Transverse colon (tissue), 4 donors: ENCODE measurements around the gene SLC26A6.

Source experiments
- CTCF ChIP-seq, 5 experiments: fragments of 200-600 bp in 3 of 5; fragments of 450-650 bp in 2 of 5; sonication (generic) in 3 of 5; IDR thresholded peaks; 1 replicate in 2 of 5; 2 replicates in 3 of 5; pipeline ENCODE4 v1.5.1; 2016 to 2017; ENCODE audit warnings: antibody characterized with exemption in 5 of 5, inconsistent platforms in 3 of 5, mild to moderate bottlenecking in 2 of 5, moderate library complexity in 1 of 5
- EP300 ChIP-seq: sonication (generic); formaldehyde crosslinking; IDR thresholded peaks from one replicate; pipeline ENCODE4 v1.6.1; 2017; ENCODE audit warnings: antibody characterized with exemption, low read depth
- POLR2A ChIP-seq: fragments of 450-650 bp; IDR thresholded peaks from one replicate; pipeline ENCODE4 v1.6.1; 2016; ENCODE audit warnings: antibody characterized with exemption, mild to moderate bottlenecking, moderate library complexity
- POLR2AphosphoS5 ChIP-seq, 3 donors: sonication (generic); formaldehyde crosslinking; IDR thresholded peaks; one replicate each; pipeline ENCODE4 v1.6.1; 2016; ENCODE audit warnings: antibody characterized with exemption in 3 of 3

GRCh38 chr3:48629894-48630293 lies 5.4 kb downstream of the SLC26A6 start:
- TF ChIP-seq CTCF (IDR thresholded peaks at IDR 0.05), result no peak
- no peak for TF ChIP-seq EP300
- no peak for TF ChIP-seq POLR2A
- no peak for TF ChIP-seq POLR2AphosphoS5 (IDR thresholded peaks at IDR 0.05)
